K562 (cell line): ENCODE data around the gene BAHD1. TPM values are rescaled to one million over a fixed set of nuclear protein-coding genes. Genes with fewer than 3 reads are reported as not detected.
A peak's percentile ranks its signal among the peaks of the same experiment; 100 is the strongest.

Experiments
- AFF1 ChIP-seq, 2 experiments: fragments of 450-650 bp; IDR thresholded peaks; 2 replicates each; pipeline ENCODE4 v1.6.1; 2018; ENCODE audit warnings: mild to moderate bottlenecking in 2 of 2, low read depth in 1 of 2; ENCODE audit not compliant: partially characterized antibody in 2 of 2
- ARID1B ChIP-seq: fragments of 450-650 bp; IDR thresholded peaks from 2 replicates; pipeline ENCODE4 v1.6.1; 2016; ENCODE audit warnings: antibody characterized with exemption, mild to moderate bottlenecking, inconsistent platforms
- ARNT ChIP-seq, 2 experiments: fragments of 450-650 bp; IDR thresholded peaks; 2 replicates each; pipeline ENCODE4 v1.6.1; 2016; ENCODE audit warnings: mild to moderate bottlenecking in 1 of 2
- CBX8 ChIP-seq: fragments of 200-600 bp; sonication (generic); IDR thresholded peaks from 2 replicates; pipeline ENCODE4 v1.6.1; 2012; ENCODE audit warnings: borderline replicate concordance, mixed run types, low read depth, mild to moderate bottlenecking, moderate library complexity, mixed read lengths, low read length, control low read depth, inconsistent platforms; ENCODE audit not compliant: poor library complexity, severe bottlenecking; ENCODE audit errors: extremely low read depth
- COPS2 ChIP-seq: fragments of 450-650 bp; conservative IDR thresholded peaks from 2 replicates; pipeline ENCODE4 v1.6.1; 2016; ENCODE audit warnings: mild to moderate bottlenecking, moderate library complexity
- E2F6 ChIP-seq, 2 experiments: IDR thresholded peaks; 2 replicates each; pipeline ENCODE4 v1.6.1; 2011; ENCODE audit warnings: borderline replicate concordance in 1 of 2, control low read depth in 1 of 2, low read depth in 1 of 2, low read length in 1 of 2, mild to moderate bottlenecking in 1 of 2, mixed read lengths in 1 of 2, moderate library complexity in 1 of 2; ENCODE audit not compliant: insufficient read depth in 1 of 2, insufficient read length in 1 of 2, poor library complexity in 1 of 2, severe bottlenecking in 1 of 2; ENCODE audit errors: extremely low read depth in 1 of 2
- KLF10 ChIP-seq: fragments of 250-450 bp; sonication (Bioruptor Pico); IDR thresholded peaks from 2 replicates; pipeline ENCODE4 v1.6.1; 2021; ENCODE audit warnings: matching md5 sums
- L3MBTL2 ChIP-seq: fragments of 450-650 bp; IDR thresholded peaks from 2 replicates; pipeline ENCODE4 v1.6.1; 2016; ENCODE audit warnings: mild to moderate bottlenecking, moderate library complexity
- MNT ChIP-seq, 2 experiments: fragments of 450-650 bp; conservative IDR thresholded peaks; 2 replicates each; pipeline ENCODE4 v1.6.1; 2017; ENCODE audit warnings: mild to moderate bottlenecking in 2 of 2, moderate library complexity in 2 of 2
- POLR2A ChIP-seq: fragments of 450-650 bp; conservative IDR thresholded peaks from 2 replicates; pipeline ENCODE4 v1.6.1; 2016
- SMAD3 ChIP-seq: fragments of 450-650 bp; formaldehyde crosslinking; conservative IDR thresholded peaks from 2 replicates; pipeline ENCODE4 v1.4.0; 2020; ENCODE audit warnings: mild to moderate bottlenecking
- THRA ChIP-seq: fragments of 450-650 bp; IDR thresholded peaks from 2 replicates; pipeline ENCODE4 v1.6.1; 2017; ENCODE audit warnings: mild to moderate bottlenecking, moderate library complexity
- YY1 ChIP-seq, 3 experiments: IDR thresholded peaks; 2 replicates each; pipeline ENCODE4 v1.6.1; 2011; ENCODE audit warnings: low read length in 2 of 3, mild to moderate bottlenecking in 2 of 3, moderate library complexity in 2 of 3, borderline replicate concordance in 1 of 3, control low read depth in 1 of 3, low read depth in 1 of 3; ENCODE audit not compliant: insufficient read depth in 3 of 3, insufficient replicate concordance in 2 of 3, control insufficient read depth in 1 of 3, insufficient read length in 1 of 3; ENCODE audit errors: extremely low read depth in 1 of 3
- ZKSCAN3 ChIP-seq: fragments of 250-450 bp; sonication (Bioruptor Pico); IDR thresholded peaks from 2 replicates; pipeline ENCODE4 v1.4.0; 2020
- ZNF707 ChIP-seq: fragments of 250-450 bp; sonication (Bioruptor Pico); conservative IDR thresholded peaks from 2 replicates; pipeline ENCODE4 v1.8.0; 2022; ENCODE audit warnings: inconsistent platforms, mild to moderate bottlenecking, moderate library complexity
- ZSCAN29 ChIP-seq: fragments of 450-650 bp; IDR thresholded peaks from 2 replicates; pipeline ENCODE4 v1.6.1; 2017
- polyA plus RNA-seq, 8 experiments: library from polyadenylated mRNA; depleted of rRNA in 4 of 8; stranded (reverse) in 5 of 8; unstranded in 3 of 8; fragments of >200 nt; fragmentation: Nextera tagmentation in 2 of 8; fragmentation: Illumina TruSeq in 1 of 8; extraction: Ambion mirVana in 2 of 8; extraction: Trizol in 1 of 8; gene quantifications; 2 replicates each; pipeline versions ENCODE4 v1.2.1 to v1.2.3, GENCODE V29; 2011 to 2014; ENCODE audit warnings: inconsistent platforms in 1 of 8, missing spikeins in 1 of 8
- total RNA-seq, 7 experiments: library from RNA; depleted of rRNA in 6 of 7; stranded (reverse); fragments of >200 nt in 6 of 7; fragmentation: Illumina TruSeq in 2 of 7; extraction: Trizol in 2 of 7; gene quantifications; 2 replicates each; pipeline versions ENCODE4 v1.2.1 to v1.2.3, GENCODE V29; 2011 to 2021; ENCODE audit warnings: low replicate concordance in 1 of 7
- TF ChIP-seq, protein P1 (sequence below): fragments of 250-450 bp; sonication (Bioruptor Pico); IDR thresholded peaks from 2 replicates; pipeline ENCODE4 v1.5.0; 2021

BAHD1 gene
- total and polyA plus RNA-seq, 9 of the 15 experiments (the other 6 are each of a cell fraction or from before 2014, with no cell fraction given) = 0.55 to 38.5 (median 11.5) TPM

DNA sequence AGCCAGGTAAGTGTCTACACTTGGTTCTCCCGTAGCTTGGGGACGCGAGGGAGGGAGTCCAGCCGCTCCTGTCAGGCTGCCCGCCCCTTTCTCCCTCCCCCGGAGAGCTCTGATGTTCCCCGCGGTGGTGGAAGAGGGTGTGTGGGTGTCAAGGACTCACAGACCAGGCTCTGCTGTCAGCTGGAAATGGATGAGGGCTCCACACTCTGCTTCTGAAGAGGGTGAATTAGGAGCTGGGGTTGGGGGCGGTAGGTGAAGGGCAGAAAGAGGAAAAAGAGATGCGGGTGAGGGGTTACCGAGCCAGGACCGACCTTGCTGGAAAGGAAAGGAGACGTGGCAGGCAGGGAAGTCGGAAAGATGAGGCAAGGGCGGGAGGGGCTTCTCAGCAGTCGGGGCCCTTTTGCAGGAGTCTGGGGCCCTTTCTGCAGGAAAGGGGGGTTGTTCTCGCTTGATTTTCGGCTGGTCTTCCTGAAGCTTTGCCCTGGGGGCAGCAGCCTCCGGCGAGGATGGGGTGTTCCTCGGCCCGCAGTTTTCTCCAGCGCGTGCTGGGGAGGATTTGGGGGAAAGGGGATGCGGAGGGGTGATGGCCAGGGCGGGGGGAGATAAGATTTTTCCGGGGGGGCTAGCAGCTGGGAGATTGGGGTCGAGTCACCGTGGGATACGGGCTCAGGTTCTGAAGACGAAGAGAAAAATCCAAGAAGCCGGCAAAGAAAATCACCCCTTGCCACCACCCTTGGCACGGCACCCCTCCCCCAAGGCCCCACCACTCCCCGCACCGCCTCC lies 602 bp upstream of the BAHD1 start (continued):
- peak in 1 of 2 experiments; percentile 40 for TF ChIP-seq E2F6 (IDR thresholded peaks at IDR 0.05; ENCODE audit: borderline replicate concordance in 1 of 2, extremely low read depth in 1 of 2, insufficient read depth in 1 of 2, insufficient read length in 1 of 2, low read depth in 1 of 2, low read length in 1 of 2, poor library complexity in 1 of 2, severe bottlenecking in 1 of 2)
- peak; percentile 67; the same call in 1 of the 2 replicates for TF ChIP-seq POLR2A
- TF ChIP-seq ARNT (IDR thresholded peaks at IDR 0.05) = 0 out of 4 replicates have a peak, but pooled peaks of 1 of the 2 experiments have one; percentile 44
- no peak; the same call in 1 of the 2 replicates for TF ChIP-seq L3MBTL2
- TF ChIP-seq ZNF707 = no peak
- peak in 1 of 2 experiments; percentile 29; a peak in 1 of 4 replicates for TF ChIP-seq MNT (conservative IDR thresholded peaks at IDR 0.05)
- no peak for TF ChIP-seq KLF10
- no peak for TF ChIP-seq COPS2
- no peak for TF ChIP-seq SMAD3 (CRISPR knock-in tag)
- TF ChIP-seq ZSCAN29 = no peak
- TF ChIP-seq CBX8 = no peak
- TF ChIP-seq YY1 (IDR thresholded peaks at IDR 0.05; ENCODE audit: borderline replicate concordance in 1 of 3, control insufficient read depth in 1 of 3, extremely low read depth in 1 of 3, insufficient read depth in 3 of 3, insufficient read length in 1 of 3, insufficient replicate concordance in 2 of 3, low read depth in 1 of 3, low read length in 2 of 3) = peak in 1 of 3 experiments; percentile 14
- TF ChIP-seq THRA = no peak
- TF ChIP-seq AFF1 (IDR thresholded peaks at IDR 0.05; ENCODE audit: low read depth in 1 of 2, partially characterized antibody in 2 of 2) = peak in 1 of 2 experiments; percentile 46
- TF ChIP-seq ARID1B = 0 out of 2 replicates have a peak, but pooled peaks have one; percentile 25
- TF ChIP-seq, protein P1, sequence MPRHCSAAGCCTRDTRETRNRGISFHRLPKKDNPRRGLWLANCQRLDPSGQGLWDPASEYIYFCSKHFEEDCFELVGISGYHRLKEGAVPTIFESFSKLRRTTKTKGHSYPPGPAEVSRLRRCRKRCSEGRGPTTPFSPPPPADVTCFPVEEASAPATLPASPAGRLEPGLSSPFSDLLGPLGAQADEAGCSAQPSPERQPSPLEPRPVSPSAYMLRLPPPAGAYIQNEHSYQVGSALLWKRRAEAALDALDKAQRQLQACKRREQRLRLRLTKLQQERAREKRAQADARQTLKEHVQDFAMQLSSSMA (CRISPR knock-in tag) = no peak
- TF ChIP-seq ZKSCAN3 = no peak
